NCI-H2227 (cell line): ENCODE data around the gene SLC28A3.

Experiments
- DNase-seq: peaks from one replicate; lab custom pipeline; 2025; ENCODE audit not compliant: unreplicated experiment; lab: John Stamatoyannopoulos, UW

SLC28A3 gene

DNA sequence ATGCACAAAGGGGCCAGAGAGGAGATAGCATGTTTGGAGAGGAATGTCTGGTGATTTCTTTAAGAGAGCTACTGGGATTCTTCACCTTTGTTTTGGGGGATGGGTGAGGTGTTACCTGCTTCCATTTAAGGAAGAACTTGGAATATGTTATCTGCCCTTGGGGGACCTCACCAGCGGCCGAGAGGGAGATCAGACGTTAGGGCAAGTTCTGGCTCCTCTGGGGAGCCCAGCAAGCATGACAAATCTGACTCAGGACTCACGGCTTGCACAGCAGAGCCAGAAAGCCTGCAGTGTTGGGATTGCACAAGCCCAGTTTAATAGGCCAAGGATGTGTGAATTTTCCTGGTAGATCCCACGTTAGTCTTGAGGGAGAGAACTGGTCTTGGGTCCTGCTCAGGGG is 40.3 kb downstream of the SLC28A3 start:
- no peak for DNase-seq

DNA sequence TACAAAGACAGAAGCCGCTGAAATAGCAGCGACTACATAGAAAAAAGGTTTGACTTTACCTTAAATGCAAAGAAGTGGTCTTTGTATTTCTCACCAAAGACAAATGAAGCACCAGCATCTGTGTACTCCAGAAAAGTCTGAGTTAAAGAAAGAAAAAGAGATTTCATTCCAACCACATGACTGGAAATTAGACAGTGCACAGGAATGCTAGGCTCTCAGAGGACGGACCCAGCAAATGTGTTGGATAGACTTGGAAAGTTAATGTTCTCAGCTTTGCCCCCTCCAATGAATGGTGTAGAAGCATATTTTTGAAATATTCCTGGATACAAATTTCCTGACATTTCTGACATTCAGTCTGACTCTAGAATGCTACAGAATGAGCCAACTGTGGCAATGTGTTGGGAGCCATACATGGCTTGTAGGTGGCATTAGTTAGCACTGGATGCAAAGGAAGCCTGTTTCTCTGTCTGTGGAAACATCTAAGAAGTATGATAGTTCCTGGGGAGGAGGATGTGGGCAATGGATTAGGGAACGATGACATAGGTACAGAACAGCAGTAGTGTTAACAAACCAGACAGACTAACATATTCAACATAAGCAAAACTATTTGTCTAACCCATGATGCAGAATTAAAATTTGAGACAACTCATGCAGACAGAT is 43.3 kb downstream of the SLC28A3 start:
- DNase-seq: no peak

DNA sequence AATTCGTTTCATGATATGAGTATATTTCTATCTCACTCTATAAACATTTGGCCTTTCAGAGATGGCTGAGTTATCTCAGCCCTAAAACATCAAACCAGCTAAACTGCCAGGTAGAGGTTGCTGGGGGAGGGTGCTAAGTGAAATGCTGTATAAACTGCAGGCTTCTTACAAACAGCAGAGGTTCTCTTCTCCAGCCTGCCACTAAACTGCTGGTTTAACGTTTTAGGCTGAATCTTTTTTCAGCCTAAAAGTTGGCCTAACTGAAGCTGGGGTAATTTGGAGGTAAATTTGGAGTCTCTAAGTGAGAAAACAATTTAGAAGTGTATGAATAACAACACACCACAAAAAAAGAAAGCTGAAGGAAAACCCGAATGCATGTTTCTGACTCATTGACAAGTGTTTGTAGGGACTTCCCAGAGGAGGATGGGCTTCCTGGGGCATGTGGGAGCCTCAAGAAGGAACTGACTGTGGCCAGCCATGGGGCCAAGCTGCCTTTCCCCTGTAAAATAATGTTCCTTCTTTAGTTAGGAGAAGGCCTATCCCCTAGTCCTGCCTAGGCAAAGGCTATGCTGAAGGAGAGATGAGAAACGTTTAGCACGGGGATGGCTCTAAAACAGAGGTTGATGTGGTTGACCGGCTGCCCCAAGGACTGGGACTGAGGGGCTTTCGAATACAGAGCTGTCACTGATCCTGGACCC is 44.3 kb downstream of the SLC28A3 start:
- no peak for DNase-seq

DNA sequence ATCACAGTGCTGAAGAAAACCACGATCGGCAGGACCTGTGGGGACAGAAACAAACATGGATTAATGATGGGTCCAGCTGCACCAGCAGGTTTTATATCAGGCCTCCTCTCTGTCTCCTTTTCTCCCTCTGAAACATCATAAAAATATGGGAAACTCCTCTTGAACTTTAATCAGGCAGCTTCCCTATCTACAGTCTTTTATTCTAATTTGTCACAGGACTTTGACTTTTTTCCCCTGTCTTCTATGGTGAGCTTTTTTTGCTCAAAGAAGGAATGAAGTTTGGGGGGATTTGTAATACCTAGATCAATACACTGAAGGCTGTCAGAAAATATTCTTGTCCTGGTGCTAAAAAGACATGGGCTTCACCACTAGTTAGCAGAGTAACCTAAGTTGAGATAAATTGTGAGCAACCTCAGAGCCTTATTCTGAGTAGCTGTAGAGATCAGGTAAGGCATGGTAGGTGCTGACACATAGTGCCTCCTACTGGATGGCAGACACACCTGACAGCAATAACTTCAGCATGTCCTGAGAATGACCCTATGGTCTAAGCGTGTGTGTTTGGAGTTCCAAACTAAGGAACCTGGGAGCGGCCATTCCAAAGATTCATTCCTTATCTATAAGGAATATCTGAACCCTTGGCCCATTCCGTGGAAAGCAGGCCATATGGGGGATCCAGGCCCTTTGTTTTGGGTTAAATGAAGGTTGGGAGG is 46.2 kb downstream of the SLC28A3 start:
- no peak for DNase-seq

DNA sequence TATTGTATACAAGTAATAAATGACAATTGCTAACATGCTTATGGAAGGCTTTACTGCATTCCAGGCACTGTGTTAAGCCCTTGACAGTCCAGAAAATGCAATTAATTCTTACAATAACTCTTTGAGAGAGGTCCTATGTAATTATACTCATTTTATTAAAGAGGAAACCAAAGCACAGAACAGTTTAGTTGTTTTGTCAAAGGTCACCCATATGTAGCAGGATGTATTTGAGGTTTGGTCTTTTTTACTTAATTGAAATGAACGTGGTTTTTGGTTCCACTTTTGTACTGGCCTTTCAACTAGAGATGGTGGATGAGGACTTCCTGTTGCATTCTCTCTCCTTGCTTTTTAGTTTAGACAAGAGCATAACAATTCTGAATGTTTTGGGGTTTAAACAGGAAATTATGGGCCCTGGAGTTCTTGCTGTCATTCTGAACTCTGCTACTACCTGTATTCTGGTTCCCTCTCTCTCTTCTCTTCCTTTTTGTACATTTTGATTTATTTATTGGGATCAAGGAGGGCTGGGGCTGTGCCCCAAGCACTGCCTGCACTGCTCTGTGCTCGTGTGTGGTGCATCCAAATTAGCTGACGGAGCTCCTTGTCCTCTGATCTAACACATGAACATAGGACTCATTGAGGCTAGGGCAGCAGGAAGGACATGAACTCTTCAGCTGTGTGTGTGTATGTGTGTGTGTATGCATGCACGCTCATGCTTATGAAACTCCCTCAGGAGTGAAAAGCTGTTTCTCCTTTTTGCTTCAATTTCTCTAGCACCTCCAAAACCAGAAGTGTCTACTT is 47.4 kb downstream of the SLC28A3 start:
- no peak for DNase-seq

DNA sequence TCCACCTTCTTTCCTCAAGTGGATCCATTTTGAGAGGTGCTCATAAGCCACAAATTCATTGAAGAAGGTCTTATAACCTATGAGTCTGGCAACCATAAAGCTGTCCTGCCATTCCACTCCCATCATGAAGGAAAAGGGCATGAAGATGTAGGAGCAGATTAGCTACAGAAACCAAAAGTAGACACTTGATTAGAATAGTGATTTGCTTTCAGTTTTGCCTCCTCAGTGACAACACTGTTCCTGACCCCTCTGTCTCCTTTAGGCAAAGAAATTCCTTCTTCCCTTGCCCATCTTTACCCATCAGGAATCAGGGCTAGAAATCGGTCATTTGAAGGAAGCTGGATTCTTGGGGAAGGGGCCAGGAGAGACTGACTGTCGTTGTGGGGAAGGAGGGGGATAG is 55.2 kb downstream of the SLC28A3 start:
- DNase-seq: no peak

DNA sequence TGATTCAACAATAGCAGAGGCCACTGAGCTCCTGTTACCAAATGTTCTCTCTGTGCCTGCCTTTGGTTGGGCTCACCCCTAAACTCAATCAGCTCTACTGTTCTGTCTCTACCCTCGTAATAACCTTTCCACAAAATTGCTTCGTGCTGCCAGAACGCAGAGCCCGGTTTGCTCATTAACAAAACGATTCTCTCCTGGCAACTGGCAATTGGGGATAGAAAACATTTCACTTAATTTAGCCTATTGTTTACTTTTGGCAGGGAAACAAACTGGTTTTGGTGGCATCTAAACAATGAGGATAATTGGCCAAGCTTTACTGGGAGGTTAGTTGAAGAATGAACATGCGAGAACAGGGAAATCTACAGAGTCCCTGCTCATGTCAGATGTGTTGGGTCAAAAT is 56.6 kb downstream of the SLC28A3 start:
- DNase-seq: no peak

DNA sequence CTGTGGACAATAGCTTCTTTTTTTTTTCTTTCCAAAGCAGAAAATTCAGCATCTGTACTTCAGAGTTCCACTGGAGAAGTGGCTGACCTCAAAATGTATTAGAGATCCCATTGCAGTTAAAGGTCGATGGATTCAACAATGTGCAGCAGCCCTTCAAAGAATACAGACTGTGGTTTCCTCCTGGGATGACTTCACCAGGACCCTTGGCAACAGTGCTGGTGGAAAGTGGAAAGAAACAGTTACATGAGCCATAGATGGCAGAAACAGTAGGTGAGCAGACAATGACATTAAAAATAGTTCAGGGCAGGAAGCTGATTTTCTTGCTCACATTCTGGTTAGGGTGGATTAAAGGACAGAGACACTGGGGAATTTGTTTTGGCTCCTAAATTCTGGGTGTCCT is 62.4 kb downstream of the SLC28A3 start:
- no peak for DNase-seq

DNA sequence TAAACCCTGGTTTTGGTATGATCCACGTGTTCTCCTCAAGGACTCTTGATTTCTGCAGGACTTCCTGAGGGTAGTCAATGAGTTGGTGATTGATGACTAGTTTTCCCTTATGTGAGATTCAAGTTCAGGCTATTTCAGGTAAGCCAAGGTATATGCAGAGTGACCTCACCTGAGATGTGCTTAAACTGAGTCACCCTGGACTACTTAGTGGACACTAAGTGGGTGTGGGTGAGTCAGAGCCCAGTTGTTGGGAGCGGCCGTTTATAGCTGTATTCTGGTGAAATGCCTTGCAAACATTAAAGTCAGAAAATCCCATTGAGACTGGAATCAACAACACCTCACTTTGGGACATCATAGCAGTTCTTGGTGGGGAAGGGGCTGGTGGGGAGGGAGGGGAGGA is 62.9 kb downstream of the SLC28A3 start:
- DNase-seq: no peak

DNA sequence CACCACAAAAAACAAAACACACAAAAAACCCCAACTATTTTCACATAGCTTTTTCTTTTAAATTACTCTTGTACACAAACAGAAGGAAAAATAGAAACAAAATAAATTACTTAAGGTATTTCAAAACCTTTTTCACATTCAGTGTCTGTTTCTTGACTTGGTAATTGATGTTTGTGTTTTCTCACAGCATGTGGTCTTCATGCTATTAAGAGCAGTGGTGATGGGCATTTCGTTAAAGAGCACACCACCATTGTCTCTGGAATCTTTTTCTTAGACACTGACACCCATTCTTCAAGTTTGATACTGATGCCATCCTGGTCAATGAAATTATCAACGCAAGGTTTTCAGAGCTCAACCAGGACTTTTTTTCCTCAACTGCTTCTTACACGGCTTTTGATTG is 63.8 kb downstream of the SLC28A3 start:
- no peak for DNase-seq

DNA sequence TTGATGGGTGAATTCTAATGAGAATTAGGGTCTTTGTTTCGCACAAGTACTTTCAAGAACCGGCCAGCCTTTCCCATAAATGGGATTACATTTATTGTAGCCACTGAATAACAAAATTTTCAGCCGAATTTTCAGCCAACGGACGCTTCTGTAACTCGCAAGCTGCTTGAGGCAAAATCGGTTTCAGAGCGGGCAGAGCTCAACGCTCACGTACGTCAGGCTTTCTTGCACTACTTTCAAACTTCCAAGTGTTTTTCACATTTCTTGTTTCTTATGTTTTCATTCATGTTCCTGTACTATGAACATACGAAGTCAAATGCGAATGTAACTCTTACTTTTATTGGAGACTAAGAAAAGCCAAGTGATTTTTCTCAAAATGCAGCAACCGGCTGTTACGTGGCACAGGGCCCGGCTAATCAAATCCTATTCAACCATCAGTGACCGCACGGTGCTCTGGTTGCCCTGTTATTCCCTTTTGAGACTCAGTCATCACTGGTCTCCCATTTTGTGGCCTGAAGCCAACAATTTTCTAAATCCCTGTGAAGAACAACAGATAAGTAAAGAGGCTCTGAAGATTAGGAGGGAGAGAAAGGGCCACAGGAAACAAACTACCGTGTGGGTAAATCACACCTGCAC is 68.5 kb downstream of the SLC28A3 start:
- DNase-seq: no peak

DNA sequence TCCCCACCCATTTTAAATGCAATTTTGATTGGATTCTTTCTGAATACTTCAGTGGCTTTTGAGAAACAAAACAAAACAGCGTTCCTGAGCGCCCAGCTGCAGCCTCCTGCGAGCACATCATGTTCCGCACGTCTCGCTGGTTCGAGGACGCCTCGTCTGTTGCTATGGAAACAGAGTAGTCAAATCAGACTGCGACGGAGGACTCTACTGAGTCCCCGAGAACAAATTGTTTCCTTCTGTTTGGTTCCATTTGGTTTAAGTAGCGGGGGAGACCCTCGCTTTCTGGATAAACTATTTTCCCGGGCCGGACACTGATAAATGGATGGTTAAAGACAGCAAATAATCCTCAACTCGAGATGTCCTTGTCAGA is 69.0 kb downstream of the SLC28A3 start:
- DNase-seq: peak; percentile 82

DNA sequence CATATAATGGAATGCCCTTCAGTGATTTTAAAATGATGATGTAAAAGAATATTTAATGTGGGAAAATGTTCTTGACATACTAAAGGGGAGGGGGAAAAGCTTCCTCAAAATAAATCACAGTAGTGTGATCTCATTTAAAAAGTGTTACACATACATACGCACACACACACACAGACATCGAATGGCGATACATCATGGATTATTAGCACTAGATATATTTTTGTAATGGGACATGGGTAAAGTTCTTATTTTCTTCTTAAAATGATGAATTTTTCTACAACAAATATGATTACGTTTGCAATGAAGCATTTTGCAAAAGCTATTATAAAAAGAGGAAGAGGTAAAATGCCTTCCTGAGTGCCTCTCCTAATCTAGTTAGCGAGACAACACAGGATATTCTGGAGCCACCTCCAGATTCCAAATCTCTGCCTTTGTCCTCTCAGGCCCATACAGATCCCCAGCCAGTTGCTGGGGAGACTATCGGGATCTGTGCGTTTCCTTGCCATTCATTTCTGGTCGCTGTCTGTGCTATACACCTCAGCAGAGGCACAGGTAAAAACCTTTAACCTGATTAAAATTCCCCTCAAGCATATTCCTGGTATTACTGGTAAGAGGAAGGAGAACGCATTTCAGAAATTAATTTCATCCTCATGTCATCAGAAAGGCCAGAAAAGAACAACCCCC is 69.6 kb downstream of the SLC28A3 start:
- DNase-seq: no peak

DNA sequence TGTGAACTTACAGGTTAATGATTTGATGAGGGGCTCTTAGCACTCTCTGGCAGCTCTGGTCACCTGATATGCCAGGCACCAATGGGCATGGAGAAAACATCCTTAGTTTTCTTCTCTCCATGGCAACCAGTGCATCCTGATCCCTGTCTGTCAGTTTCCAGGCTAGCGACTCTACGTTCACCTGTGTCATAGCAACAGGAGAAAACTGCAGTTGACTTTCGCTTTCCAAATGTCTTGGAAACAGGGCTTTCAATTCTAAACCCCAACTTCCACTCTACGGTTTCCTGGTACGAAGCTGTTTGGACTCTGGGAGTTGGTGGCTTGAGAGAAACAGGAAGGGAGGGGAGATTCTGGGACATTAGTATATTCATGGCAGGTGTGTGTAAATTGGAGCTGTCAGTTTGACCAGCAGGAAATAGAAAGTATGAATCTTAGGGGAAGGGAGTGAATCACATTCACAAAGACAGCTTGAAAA is 74.4 kb downstream of the SLC28A3 start:
- peak; percentile 50 for DNase-seq

DNA sequence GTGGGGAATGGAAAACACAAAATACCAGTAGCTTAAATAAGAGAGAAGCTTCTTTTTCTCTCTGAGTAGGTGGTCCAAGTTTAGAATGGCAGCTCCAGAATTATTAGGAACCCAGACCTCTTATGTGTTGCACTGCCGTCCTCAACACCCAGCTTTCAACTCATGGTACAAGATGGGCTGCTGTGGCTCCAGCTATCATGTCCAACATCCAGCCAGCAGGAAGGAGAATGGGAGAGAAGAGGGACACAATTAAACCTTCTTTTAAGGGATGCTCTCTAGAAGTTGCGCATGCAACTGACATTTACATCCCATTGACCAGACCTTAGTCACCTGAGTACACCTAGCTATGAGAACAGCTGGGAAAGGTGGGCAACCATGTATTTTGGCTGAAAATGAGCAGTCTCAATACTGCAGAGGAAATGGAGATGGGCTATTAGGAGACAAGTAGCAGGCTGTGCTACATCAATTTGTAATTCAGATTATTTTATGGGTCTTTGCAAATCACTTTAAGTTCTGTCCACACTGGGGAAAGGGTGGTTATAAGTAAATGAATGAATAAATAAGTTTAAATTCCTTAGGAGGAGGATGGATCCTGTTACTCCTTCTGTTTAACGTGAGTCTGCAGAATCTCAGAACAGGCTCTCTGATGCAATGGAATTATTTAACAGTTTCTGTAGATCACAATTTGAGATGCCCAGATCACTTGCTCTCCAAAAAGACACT is 76.1 kb downstream of the SLC28A3 start:
- DNase-seq: no peak

DNA sequence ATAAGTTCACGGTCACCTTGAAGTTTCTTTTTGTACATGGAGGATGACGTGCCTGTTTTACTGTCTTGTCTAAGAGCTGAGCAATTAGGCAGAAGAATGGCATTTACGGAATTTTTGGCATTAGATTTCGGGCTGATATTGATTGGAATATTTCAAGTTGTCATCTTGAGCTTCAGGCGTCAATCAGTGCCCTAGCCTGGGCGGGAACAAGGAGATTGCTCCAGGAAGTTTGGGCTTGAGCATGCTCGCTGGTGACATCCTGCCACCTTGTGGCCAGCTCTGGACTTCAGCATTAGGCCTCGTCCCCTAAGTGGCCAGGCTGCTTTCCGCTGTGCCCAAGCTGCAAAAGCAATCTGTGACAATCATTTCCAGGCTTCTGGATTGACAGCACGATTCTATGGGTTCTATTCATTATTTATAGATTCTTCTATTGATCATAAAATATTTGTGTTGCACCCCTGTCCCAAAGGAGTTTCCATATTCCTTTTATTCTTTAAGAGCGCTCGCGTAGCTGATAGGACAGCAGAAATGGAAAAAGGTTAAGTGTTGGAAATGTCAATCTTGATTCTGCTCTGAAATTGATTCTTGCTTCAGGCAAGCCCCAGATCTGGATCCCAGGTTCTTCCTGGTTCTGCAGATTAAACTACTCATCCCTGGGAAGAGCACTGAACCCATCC is 79.3 kb downstream of the SLC28A3 start:
- peak; percentile 83 for DNase-seq

DNA sequence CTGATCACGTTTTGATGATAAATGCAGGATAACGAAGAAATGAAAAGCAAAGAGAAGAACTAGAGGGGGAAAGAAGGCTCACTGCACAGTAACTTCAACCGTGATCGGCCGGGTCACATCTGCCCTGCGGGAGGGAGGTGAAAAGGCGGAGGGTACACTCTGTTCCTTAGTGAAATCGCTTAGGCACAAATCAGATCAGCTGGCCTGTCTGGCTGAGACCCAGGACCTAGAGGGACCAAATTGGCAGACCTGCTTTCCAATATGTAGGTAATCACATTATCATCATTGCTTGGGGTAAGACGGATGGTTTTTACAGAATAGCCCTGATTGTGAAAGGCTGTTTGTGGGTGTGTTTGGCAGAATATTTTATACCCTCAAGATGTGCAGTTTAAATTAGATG is 82.2 kb downstream of the SLC28A3 start:
- no peak for DNase-seq

DNA sequence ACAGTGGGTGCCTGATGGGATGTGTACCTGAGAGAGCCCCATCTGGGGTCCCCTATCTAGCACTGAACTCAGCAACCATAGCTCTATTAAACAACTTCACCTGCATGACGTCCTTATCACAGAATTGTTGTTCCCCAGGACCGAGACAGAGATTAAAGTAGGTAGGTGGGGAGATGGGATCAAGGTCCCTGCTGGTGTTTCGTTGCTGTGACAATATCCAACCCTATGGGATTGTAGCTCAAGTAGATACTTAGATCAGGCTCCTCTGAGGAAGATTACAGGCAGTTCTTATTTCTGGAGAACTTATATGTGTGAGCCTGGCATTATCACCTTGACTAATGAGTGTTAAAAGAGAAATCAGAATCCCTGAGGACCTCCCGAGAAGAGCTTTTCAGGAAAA is 84.9 kb downstream of the SLC28A3 start:
- DNase-seq: no peak

DNA sequence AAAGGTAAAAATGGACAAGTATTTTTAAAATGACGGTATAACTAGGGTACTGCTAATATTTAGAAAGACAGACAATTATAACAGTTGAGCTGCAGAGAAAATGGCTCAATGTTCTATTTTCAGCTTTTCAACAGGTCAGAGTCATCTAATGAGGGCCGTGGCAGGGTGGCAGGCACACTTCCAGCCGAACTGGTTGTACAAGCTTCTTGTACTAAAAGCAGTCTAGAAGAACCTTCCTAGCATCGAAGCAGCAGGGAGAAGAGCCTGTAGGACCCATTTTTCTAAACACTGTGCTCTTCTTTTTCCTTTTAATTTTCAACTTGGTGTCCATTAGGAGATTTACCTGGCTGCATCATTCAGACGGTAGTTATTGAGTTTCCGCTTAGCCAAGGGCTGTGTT is 85.6 kb downstream of the SLC28A3 start:
- no peak for DNase-seq
